ENCODE results near the gene AUTS2.

DNA sequence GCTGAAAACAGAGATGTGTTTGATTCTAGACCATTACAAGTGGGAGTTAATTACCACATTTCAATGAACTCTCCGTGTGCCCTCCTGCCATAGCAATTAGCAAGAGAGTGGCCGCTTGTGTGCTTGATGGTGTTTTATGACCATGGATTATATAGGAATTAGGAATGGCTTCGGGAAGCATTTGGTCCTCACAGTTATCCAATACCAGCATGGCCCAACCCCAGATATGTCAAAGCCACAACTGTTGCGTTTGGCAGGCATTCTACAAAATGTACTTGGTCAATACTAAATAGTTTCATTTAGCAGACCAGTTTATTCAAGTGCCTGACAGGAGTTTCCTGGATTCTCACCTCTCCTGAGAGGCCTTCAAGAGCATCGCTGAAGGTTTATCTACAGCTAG, 1024.7 kb downstream of the AUTS2 start:
- TF ChIP-seq, protein P1, sequence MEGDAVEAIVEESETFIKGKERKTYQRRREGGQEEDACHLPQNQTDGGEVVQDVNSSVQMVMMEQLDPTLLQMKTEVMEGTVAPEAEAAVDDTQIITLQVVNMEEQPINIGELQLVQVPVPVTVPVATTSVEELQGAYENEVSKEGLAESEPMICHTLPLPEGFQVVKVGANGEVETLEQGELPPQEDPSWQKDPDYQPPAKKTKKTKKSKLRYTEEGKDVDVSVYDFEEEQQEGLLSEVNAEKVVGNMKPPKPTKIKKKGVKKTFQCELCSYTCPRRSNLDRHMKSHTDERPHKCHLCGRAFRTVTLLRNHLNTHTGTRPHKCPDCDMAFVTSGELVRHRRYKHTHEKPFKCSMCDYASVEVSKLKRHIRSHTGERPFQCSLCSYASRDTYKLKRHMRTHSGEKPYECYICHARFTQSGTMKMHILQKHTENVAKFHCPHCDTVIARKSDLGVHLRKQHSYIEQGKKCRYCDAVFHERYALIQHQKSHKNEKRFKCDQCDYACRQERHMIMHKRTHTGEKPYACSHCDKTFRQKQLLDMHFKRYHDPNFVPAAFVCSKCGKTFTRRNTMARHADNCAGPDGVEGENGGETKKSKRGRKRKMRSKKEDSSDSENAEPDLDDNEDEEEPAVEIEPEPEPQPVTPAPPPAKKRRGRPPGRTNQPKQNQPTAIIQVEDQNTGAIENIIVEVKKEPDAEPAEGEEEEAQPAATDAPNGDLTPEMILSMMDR (conservative IDR thresholded peaks at IDR 0.05; ENCODE audit: low read depth, low read length), result no peak
- TF ChIP-seq EZH2 (IDR thresholded peaks at IDR 0.05; ENCODE audit: borderline replicate concordance, low read depth, low read length, poor library complexity, severe bottlenecking), result no peak

All from A673 (cell line).